A673 (cell line): ENCODE data around the gene AKNA. TPM values are rescaled to one million over a fixed set of nuclear protein-coding genes. Genes with fewer than 3 reads are reported as not detected.

ENCODE experiments used
- BruUV-seq: library from RNA; stranded (reverse); fragments of 400-500 nt; replicated peaks from 2 replicates; lab custom pipeline; 2021; lab: Mats Ljungman, UMichigan
- CTCF ChIA-PET: fragments of 300-600 bp; sonication (Branson Sonifier 250); formaldehyde crosslinking; loops from one replicate; lab custom pipeline; 2022; ENCODE audit warnings: antibody characterized with exemption; lab: Charles Lee
- POLR2A ChIA-PET: fragments of 300-600 bp; sonication (Branson Sonifier 250); formaldehyde crosslinking; loops from one replicate; lab custom pipeline; 2022; ENCODE audit warnings: antibody characterized with exemption; ENCODE audit not compliant: low non-redundant PET; lab: Charles Lee
- DNase-seq: peaks from one replicate; pipeline ENCODE4 v3.0.0-alpha.2; 2015; ENCODE audit warnings: low spot score
- H3K27ac ChIP-seq: fragments of 200-600 bp; sonication (generic); 2 replicates; pipeline ENCODE4 v1.5.1; 2016; ENCODE audit warnings: mixed run types, low read depth, mild to moderate bottlenecking, mixed read lengths, antibody characterized with exemption, low read length; ENCODE audit not compliant: poor library complexity, severe bottlenecking
- H3K27me3 ChIP-seq: fragments of 200-600 bp; sonication (generic); replicated peaks from 2 replicates; pipeline ENCODE4 v1.6.1; 2017; ENCODE audit warnings: mixed run types, low read depth, mild to moderate bottlenecking, mixed read lengths, antibody characterized with exemption, low read length; ENCODE audit not compliant: insufficient read depth, poor library complexity
- H3K36me3 ChIP-seq: fragments of 200-600 bp; sonication (generic); 2 replicates; pipeline ENCODE4 v1.6.1; 2016; ENCODE audit warnings: mixed run types, mild to moderate bottlenecking, mixed read lengths, antibody characterized with exemption, low read length; ENCODE audit not compliant: insufficient read depth, poor library complexity, severe bottlenecking
- H3K4me1 ChIP-seq: fragments of 200-600 bp; sonication (generic); 2 replicates; pipeline ENCODE4 v1.6.1; 2017; ENCODE audit warnings: mixed run types, mild to moderate bottlenecking, mixed read lengths, antibody characterized with exemption, low read length; ENCODE audit not compliant: insufficient read depth, poor library complexity, severe bottlenecking
- H3K4me3 ChIP-seq: fragments of 200-600 bp; sonication (generic); 2 replicates; pipeline ENCODE4 v1.5.1; 2016; ENCODE audit warnings: low read depth, mixed run types, mild to moderate bottlenecking, mixed read lengths, low read length; ENCODE audit not compliant: poor library complexity, severe bottlenecking
- H3K9me3 ChIP-seq: fragments of 200-600 bp; sonication (generic); 2 replicates; pipeline ENCODE4 v1.6.1; 2016; ENCODE audit warnings: mixed run types, low read depth, mild to moderate bottlenecking, mixed read lengths, antibody characterized with exemption, low read length; ENCODE audit not compliant: poor library complexity, severe bottlenecking
- CTCF ChIP-seq: fragments of 300-800, 200-600 bp; sonication (generic); conservative IDR thresholded peaks from 2 replicates; pipeline ENCODE4 v1.5.1; 2017; ENCODE audit warnings: low read depth, mild to moderate bottlenecking, antibody characterized with exemption, low read length, moderate library complexity, mixed read lengths
- EZH2 ChIP-seq: fragments of 200-600 bp; sonication (generic); IDR thresholded peaks from 2 replicates; pipeline ENCODE4 v1.6.1; 2017; ENCODE audit warnings: borderline replicate concordance, low read depth, mild to moderate bottlenecking, mixed read lengths, antibody characterized with exemption, low read length; ENCODE audit not compliant: poor library complexity, severe bottlenecking
- intact Hi-C: fragments of 100-400 bp; cut with micrococcal nuclease; formaldehyde crosslinking; loops from one replicate; pipeline ENCODE4 v1.10.0; 2022; ENCODE audit not compliant: unreplicated experiment
- total RNA-seq: library from RNA; stranded (reverse); gene quantifications from 2 replicates; pipeline ENCODE4 v1.2.3, GENCODE V29; 2021

AKNA gene
- total RNA-seq, 1 experiment from 2014 or later = 20.4 TPM

DNA sequence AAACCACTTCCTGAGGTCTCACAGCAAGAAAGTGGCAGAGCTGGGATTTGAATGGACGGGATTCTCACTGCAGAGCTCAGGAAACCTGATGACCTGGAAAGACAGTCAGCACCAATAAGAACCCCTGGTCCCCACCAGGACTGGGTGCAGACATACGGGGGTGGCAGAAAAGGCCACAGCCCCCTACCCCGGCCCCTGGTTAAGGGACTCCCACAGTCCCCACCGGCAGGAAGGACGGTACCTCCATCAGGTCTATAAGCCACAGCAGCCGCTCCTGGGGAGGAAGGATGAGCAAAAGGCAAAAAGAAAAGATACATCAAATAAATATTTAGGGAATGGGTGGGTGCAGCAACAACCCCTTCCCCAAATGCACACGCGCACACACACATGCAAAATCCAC lies 32.0 kb upstream of the AKNA start:
- no peak for TF ChIP-seq EZH2
- no peak for TF ChIP-seq CTCF
- H3K27ac ChIP-seq = no peak overlapping the region
- peaks cover 8% of the 10 kb centered on the region for H3K4me1 ChIP-seq
- BruUV-seq = no TSS peak
- H3K9me3 ChIP-seq = no peaks in the 10 kb centered on the region
- H3K27me3 ChIP-seq = no peaks in the 10 kb centered on the region
- ChIA-PET CTCF (interaction anchor here (1.2 kb wide), 1 partner anchor 14 kb away, joined by 5 read pairs; no protein-coding TSS in a partner anchor), POLR2A (no interaction called here)
- intact Hi-C loops = no loop called here
- no peak overlapping the region for H3K4me3 ChIP-seq
- H3K36me3 ChIP-seq = no peaks in the 10 kb centered on the region
- no peak for DNase-seq

DNA sequence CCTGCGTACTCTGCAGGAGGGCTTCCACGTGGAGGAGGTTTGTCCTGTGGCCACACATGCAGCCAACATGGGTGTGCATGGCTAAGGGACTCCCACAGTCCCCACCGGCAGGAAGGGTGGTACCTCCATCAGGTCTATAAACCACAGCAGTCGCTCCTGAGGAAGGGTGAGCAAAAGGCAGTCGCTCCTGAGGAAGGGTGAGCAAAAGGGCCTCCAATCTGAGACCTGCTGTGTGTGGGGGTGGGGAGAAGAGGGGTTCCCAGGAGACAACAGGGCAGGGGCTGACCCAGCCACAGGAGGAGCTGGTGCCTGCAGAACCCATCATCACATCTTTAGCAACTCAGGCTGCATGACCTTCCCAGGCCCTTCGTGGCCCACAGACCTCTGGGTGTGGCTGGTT lies 30.3 kb upstream of the AKNA start:
- ChIA-PET POLR2A (interaction anchor here (0.7 kb wide), 1 partner anchor 611 kb away, joined by 3 read pairs; no protein-coding TSS in a partner anchor), CTCF (no interaction called here)
- H3K27ac ChIP-seq = no peak overlapping the region
- TF ChIP-seq CTCF (no peak), EZH2 (no peak)
- H3K9me3 ChIP-seq = no peaks in the 10 kb centered on the region
- H3K36me3 ChIP-seq = no peaks in the 10 kb centered on the region
- H3K27me3 ChIP-seq = no peaks in the 10 kb centered on the region
- H3K4me1 ChIP-seq = peaks cover 6% of the 10 kb centered on the region
- DNase-seq = no peak
- no TSS peak for BruUV-seq
- intact Hi-C loops = no loop called here
- no peak overlapping the region for H3K4me3 ChIP-seq

- POLR2A ChIA-PET = no interaction called here
- TF ChIP-seq CTCF (no peak), EZH2 (no peak)
- H3K27ac ChIP-seq = no peak overlapping the region
- no peaks in the 10 kb centered on the region for H3K36me3 ChIP-seq
- peaks cover under 1% of the 10 kb centered on the region for H3K4me1 ChIP-seq
- DNase-seq = no peak
- no peaks in the 10 kb centered on the region for H3K9me3 ChIP-seq
- intact Hi-C loops = no loop called here
- no peaks in the 10 kb centered on the region for H3K27me3 ChIP-seq
- BruUV-seq = no TSS peak
- CTCF ChIA-PET = no interaction called here
- no peak overlapping the region for H3K4me3 ChIP-seq
Observed at GRCh38 chr9:114417511-114417910, 29.7 kb upstream of the AKNA start.
